Stomach (tissue), 9 donors: ENCODE results near the gene COPS9. TPM values are rescaled to one million over a fixed set of nuclear protein-coding genes. Genes with fewer than 3 reads are reported as not detected.

Experiments used
- DNase-seq, 2 donors: peaks; one replicate each; pipeline versions ENCODE4 v3.0.0 to v3.0.0-alpha.2; 2013 to 2019
- H3K27ac ChIP-seq, 5 donors: fragments of 200-600 bp in 4 of 5; sonication (generic) in 4 of 5; one replicate each; pipeline ENCODE4 v1.5.1; 2013 to 2019; ENCODE audit warnings: mild to moderate bottlenecking in 1 of 5, moderate library complexity in 1 of 5
- H3K27me3 ChIP-seq, 3 donors: fragments of 200-600 bp; sonication (generic); one replicate each; pipeline ENCODE4 v1.5.1; 2017 to 2019; ENCODE audit warnings: mixed run types in 1 of 3
- H3K36me3 ChIP-seq, 4 donors: fragments of 200-600 bp; sonication (generic); 1 replicate in 3 of 4; 2 replicates in 1 of 4; pipeline ENCODE4 v1.5.1; 2016 to 2019
- H3K4me1 ChIP-seq, 4 donors: fragments of 200-600 bp; sonication (generic); one replicate each; pipeline ENCODE4 v1.5.1; 2016 to 2019
- H3K4me3 ChIP-seq, 4 donors: fragments of 200-600 bp; sonication (generic) in 3 of 4; one replicate each; pipeline ENCODE4 v1.5.1; 2016 to 2019; ENCODE audit warnings: mild to moderate bottlenecking in 1 of 4
- H3K9me3 ChIP-seq, 4 donors: fragments of 200-600 bp; sonication (generic); one replicate each; pipeline ENCODE4 v1.5.1; 2016 to 2019
- EP300 ChIP-seq: sonication (generic); formaldehyde crosslinking; IDR thresholded peaks from one replicate; pipeline ENCODE4 v1.6.1; 2017; ENCODE audit warnings: antibody characterized with exemption
- POLR2A ChIP-seq, 4 donors: fragments of 450-650 bp; IDR thresholded peaks; one replicate each; pipeline ENCODE4 v1.6.1; 2016; ENCODE audit warnings: antibody characterized with exemption in 4 of 4, control low read depth in 2 of 4, mild to moderate bottlenecking in 1 of 4, moderate library complexity in 1 of 4
- POLR2AphosphoS5 ChIP-seq, 3 donors: sonication (generic); formaldehyde crosslinking; IDR thresholded peaks; one replicate each; pipeline ENCODE4 v1.6.1; 2016; ENCODE audit warnings: antibody characterized with exemption in 3 of 3
- WGBS, 5 donors: extraction: QIAGEN DNeasy Blood & Tissue Kit in 3 of 5; methylation state at CpG; one replicate each; pipeline versions ENCODE4 v1.1.5 to v1.1.7; 2013 to 2018; 5-methylcytosine and 5-hydroxymethylcytosine counted together
- intact Hi-C: fragments of 100-400 bp; cut with DNase I; formaldehyde crosslinking; loops from one replicate; pipeline ENCODE4 v1.15.1; 2023; ENCODE audit warnings: low total_unique reads
- polyA plus RNA-seq, 3 donors: library from polyadenylated mRNA; stranded (reverse); fragments of 200-250 nt; gene quantifications; one replicate each; pipeline ENCODE4 v1.2.3, GENCODE V29; 2013
- total RNA-seq, 5 donors: library from RNA; depleted of rRNA; stranded (reverse); fragments of >200 nt; gene quantifications; one replicate each; pipeline versions ENCODE4 v1.1.0 to v1.2.3, GENCODE V29; 2014 to 2016
- TF ChIP-seq, protein P1 (sequence below), 7 experiments: fragments of 450-650 bp in 4 of 7; fragments of 200-600 bp in 3 of 7; sonication (generic) in 3 of 7; IDR thresholded peaks; one replicate each; pipeline ENCODE4 v1.5.1; 2016 to 2019; ENCODE audit warnings: antibody characterized with exemption in 7 of 7, control low read depth in 2 of 7, mild to moderate bottlenecking in 1 of 7
- donor health status: healthy with polysubstance abuse.
- donor health status: Bipolar disorder and iron deficiency.
- donor health status: healthy.

Gene COPS9
- total and polyA plus RNA-seq, 8 donors = 40.6 to 582 (median 136) TPM

DNA sequence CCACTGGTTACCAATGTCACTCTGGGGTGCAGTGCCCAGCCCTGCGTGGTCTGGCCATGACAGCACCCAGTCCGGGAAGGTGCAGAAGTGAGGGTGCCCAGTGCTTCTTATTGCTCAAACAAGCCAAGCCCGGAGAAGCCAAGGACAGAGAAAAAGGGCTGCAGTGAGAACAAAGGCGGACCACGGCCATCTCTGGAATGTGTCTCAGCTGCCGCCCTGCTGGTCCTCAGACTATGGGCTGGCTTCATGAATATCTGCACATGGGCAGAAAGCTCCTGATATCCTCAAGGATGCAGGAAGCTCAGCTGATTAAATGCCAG lies 28.7 kb downstream of the COPS9 start:
- H3K27me3 ChIP-seq = peaks cover 0 to 57% (median 16%) of the 10 kb centered on the region in 3 donors
- intact Hi-C loops = no loop called here

DNA sequence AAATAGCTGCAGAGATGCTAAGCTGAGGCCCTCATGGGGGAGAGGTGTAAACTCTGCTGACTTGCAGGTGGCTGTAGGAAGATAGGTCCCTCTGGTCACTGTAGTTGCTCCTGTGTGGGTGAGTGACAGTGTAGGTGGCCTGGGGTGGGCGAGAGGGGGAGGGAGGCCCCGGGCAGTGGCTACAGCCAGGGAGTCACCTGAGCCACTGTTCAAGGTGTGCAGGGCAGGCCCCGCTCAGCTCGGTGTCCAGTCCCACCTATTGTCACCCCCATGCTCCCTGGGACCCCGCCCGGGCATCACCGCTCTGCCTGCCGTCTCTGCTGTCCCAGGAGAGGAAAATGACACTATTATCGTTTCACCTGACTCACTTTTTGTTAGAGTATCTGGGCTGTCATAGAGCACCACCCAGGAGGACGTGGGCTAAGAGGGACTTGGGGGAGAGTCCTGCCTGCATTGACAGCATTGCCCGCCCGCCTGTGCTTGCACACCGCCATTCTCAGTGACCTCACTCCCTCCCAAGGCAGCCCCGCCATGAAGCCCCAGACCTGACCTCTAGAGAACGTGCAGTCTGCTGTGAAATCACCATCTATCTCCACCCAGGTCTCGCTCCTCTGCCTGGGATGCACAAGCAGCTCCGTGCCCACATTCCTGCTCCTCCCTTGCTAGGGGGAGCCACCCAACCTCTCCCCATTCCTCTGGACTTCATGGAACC lies 29.2 kb downstream of the COPS9 start:
- DNase-seq = no peak
- TF ChIP-seq POLR2AphosphoS5 (IDR thresholded peaks at IDR 0.05) (no peak), EP300 (no peak), POLR2A (IDR thresholded peaks at IDR 0.05) (no peak)
- TF ChIP-seq, protein P1, sequence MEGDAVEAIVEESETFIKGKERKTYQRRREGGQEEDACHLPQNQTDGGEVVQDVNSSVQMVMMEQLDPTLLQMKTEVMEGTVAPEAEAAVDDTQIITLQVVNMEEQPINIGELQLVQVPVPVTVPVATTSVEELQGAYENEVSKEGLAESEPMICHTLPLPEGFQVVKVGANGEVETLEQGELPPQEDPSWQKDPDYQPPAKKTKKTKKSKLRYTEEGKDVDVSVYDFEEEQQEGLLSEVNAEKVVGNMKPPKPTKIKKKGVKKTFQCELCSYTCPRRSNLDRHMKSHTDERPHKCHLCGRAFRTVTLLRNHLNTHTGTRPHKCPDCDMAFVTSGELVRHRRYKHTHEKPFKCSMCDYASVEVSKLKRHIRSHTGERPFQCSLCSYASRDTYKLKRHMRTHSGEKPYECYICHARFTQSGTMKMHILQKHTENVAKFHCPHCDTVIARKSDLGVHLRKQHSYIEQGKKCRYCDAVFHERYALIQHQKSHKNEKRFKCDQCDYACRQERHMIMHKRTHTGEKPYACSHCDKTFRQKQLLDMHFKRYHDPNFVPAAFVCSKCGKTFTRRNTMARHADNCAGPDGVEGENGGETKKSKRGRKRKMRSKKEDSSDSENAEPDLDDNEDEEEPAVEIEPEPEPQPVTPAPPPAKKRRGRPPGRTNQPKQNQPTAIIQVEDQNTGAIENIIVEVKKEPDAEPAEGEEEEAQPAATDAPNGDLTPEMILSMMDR (IDR thresholded peaks at IDR 0.05) = no peak
- no peak overlapping the region for H3K4me3 ChIP-seq
- no peaks in the 10 kb centered on the region for H3K9me3 ChIP-seq
- WGBS, 5 donors = 48 to 74% (median 68%) methylated on average over 12 to 17 of the region's 17 CpGs
- no peaks in the 10 kb centered on the region for H3K4me1 ChIP-seq
- intact Hi-C loops = no loop called here
- peaks cover 0 to 52% (median 16%) of the 10 kb centered on the region in 3 donors for H3K27me3 ChIP-seq
- H3K36me3 ChIP-seq = no peaks in the 10 kb centered on the region
- H3K27ac ChIP-seq = no peak overlapping the region

More for the DNA sequence above, 28.7 kb downstream of the COPS9 start:
- Histone ChIP-seq H3K36me3 (no peaks in the 10 kb centered on the region), H3K4me3 (no peak overlapping the region), H3K4me1 (no peaks in the 10 kb centered on the region), H3K27ac (no peak overlapping the region), H3K9me3 (no peaks in the 10 kb centered on the region)
- no peak for DNase-seq
- WGBS, 5 donors = 56 to 70% (median 62%) methylated on average over 6 of the region's 6 CpGs
- no peak for TF ChIP-seq EP300
- TF ChIP-seq, protein P1 (IDR thresholded peaks at IDR 0.05) = no peak
- no peak for TF ChIP-seq POLR2A (IDR thresholded peaks at IDR 0.05)
- TF ChIP-seq POLR2AphosphoS5 (IDR thresholded peaks at IDR 0.05) = no peak

GRCh38 chr2:240105982-240106381 lies 30.1 kb downstream of the COPS9 start:
- H3K4me3 ChIP-seq = no peak overlapping the region
- no peak overlapping the region for H3K27ac ChIP-seq
- H3K4me1 ChIP-seq = no peaks in the 10 kb centered on the region
- no peak for DNase-seq
- H3K27me3 ChIP-seq = peaks cover 0 to 48% (median 16%) of the 10 kb centered on the region in 3 donors
- peaks cover 0 to under 1% (median 0%) of the 10 kb centered on the region in 4 donors for H3K9me3 ChIP-seq
- intact Hi-C loops = no loop called here
- no peaks in the 10 kb centered on the region for H3K36me3 ChIP-seq
- TF ChIP-seq, protein P1 (IDR thresholded peaks at IDR 0.05) = no peak
- TF ChIP-seq EP300 (no peak), POLR2A (IDR thresholded peaks at IDR 0.05) (no peak), POLR2AphosphoS5 (IDR thresholded peaks at IDR 0.05) (no peak)
- WGBS, 5 donors = 67 to 72% (median 70%) methylated on average over 8 to 11 of the region's 11 CpGs

DNA sequence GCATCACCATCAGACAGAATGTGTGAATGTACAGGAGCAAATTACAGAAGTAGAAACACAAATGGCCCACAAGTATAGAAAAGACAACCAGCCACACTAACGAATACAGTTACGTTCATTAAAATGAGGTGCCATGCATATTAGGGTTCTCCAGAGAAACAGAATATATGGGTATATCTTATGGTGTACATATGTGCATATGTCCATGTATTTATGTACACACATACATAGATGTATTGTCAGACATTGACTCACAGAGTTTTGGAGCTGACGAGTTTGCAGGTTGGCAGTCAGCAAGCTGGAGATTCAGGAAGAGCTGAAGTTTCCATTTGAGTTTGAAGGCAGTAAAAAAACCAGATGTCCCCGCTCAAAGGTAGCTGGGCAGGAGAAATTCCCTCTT lies 33.0 kb downstream of the COPS9 start:
- TF ChIP-seq POLR2AphosphoS5 (IDR thresholded peaks at IDR 0.05) = no peak
- TF ChIP-seq POLR2A (IDR thresholded peaks at IDR 0.05) = no peak
- TF ChIP-seq, protein P1 (IDR thresholded peaks at IDR 0.05) = no peak
- WGBS, 5 donors = 77 to 86% (median 84%) methylated on average over 4 of the region's 4 CpGs
- H3K4me1 ChIP-seq = no peaks in the 10 kb centered on the region
- DNase-seq = no peak
- H3K4me3 ChIP-seq = no peak overlapping the region
- H3K27ac ChIP-seq = no peak overlapping the region
- no peaks in the 10 kb centered on the region for H3K36me3 ChIP-seq
- H3K27me3 ChIP-seq = peaks cover 0 to 40% (median 19%) of the 10 kb centered on the region in 3 donors
- peaks cover 0 to 6% (median 4%) of the 10 kb centered on the region in 4 donors for H3K9me3 ChIP-seq
- intact Hi-C loops = no loop called here
